DOHH2 (cell line): Measurements from ENCODE around the gene POLR3A.

Source experiments
- EZH2phosphoT487 ChIP-seq: fragments of 200-600 bp; sonication (generic); IDR thresholded peaks from 2 replicates; pipeline ENCODE4 v1.6.1; 2017; ENCODE audit warnings: borderline replicate concordance, mild to moderate bottlenecking, antibody characterized with exemption, low read length, moderate library complexity, mixed read lengths
- TF ChIP-seq, protein P1 (sequence below): fragments of 200-600 bp; sonication (generic); IDR thresholded peaks from one replicate; pipeline ENCODE4 v1.5.1; 2014; ENCODE audit warnings: antibody characterized with exemption, mild to moderate bottlenecking, low read depth, low read length; ENCODE audit not compliant: poor library complexity, severe bottlenecking

DNA sequence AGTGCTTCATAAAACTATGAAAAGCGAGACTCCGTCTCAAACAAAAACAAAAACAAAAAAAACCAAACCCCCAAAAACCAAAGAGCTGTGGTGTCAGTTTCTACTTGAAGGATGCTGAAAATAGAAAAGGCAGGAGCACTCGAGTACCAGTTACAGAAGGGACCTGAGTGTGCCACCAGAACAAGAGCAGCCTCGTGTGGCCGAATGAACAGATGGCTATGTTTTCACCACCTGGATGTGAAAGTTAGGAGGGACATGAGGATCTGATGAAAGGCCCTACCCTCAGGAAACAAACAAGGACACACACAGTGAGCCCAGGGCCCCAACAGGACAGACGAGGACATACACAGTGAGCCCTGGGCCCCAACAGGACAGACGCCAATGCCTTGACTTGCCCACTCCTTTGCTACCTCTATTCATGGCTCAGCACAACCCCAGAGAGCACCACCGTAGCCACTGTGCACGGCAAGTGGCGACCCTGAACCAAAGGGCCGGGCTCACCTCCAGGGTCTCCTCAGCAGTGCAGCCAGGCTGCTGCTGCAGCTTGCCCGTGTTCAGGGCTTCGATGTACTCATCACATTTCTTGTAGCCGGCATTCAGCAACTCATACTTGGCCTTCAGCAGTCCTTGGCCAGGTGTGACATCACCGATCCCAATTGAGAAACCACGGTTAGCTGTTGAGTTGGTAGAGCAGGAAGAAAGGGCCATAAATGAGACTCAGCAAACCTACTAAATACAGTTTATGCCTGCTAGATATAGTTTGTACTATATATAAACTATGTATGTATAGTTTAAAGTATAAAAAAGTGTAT is 24.9 kb downstream of the POLR3A start:
- TF ChIP-seq, protein P1, sequence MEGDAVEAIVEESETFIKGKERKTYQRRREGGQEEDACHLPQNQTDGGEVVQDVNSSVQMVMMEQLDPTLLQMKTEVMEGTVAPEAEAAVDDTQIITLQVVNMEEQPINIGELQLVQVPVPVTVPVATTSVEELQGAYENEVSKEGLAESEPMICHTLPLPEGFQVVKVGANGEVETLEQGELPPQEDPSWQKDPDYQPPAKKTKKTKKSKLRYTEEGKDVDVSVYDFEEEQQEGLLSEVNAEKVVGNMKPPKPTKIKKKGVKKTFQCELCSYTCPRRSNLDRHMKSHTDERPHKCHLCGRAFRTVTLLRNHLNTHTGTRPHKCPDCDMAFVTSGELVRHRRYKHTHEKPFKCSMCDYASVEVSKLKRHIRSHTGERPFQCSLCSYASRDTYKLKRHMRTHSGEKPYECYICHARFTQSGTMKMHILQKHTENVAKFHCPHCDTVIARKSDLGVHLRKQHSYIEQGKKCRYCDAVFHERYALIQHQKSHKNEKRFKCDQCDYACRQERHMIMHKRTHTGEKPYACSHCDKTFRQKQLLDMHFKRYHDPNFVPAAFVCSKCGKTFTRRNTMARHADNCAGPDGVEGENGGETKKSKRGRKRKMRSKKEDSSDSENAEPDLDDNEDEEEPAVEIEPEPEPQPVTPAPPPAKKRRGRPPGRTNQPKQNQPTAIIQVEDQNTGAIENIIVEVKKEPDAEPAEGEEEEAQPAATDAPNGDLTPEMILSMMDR, result no peak
- TF ChIP-seq EZH2phosphoT487, result no peak
